PC-3 (cell line): Measurements from ENCODE around the gene FGR.

Source experiments
- CTCF ChIP-seq: fragments of 300-600 bp; sonication (generic); conservative IDR thresholded peaks from 2 replicates; pipeline ENCODE4 v1.5.1; 2017; ENCODE audit warnings: antibody characterized with exemption, low read depth, mild to moderate bottlenecking, low read length
- EZH2 ChIP-seq: fragments of 300-600 bp; sonication (generic); IDR thresholded peaks from one replicate; pipeline ENCODE4 v1.6.1; 2017; ENCODE audit warnings: antibody characterized with exemption, mild to moderate bottlenecking, low read length; ENCODE audit not compliant: unreplicated experiment
- EZH2phosphoT487 ChIP-seq: fragments of 300-600 bp; sonication (generic); IDR thresholded peaks from 2 replicates; pipeline ENCODE4 v1.6.1; 2018; ENCODE audit warnings: mild to moderate bottlenecking, antibody characterized with exemption, low read length, borderline replicate concordance

DNA sequence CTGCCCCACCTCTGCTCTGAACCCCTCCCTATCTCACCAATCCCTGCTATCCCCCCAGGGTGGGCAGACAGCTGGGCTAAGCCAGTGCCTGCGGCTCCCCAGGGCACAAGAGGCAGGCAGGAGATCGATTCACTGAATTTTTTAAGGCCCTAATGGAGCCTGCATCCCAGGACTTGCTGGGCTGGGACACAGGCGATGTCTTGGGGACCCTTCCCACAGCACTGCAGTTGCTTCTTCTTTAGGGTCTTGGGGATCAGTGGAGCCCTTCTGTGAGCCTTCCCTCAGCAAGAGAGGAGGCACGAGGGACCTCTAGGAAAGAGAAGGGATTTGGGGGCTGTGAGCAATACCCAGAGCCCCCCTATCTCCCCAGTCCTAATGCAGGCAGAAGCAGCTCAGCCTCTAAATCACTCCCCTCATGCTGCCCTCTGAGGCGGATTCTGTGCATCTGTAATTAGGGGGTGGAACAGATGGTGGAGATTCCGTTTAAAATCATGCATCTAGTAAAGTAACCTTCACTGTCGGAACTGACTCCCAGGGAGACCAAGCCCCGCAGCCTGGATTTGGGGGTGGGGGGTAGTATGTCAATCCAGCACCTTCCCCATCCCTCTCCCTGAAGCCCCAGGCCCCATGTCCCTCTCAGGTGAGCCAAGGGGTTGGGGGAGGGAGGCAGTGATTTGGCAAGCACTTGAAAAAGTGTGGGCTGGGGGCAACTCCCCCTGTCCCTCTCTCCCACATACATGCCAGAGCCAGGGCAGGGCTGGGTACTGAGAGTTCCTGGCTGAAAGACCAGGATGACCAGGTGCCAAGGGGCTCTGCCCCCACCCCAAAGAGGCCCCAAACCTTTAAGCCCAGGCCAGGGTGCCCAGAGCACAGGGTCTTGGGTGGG is 41.1 kb downstream of the FGR start:
- TF ChIP-seq CTCF (no peak), EZH2phosphoT487 (no peak), EZH2 (no peak)
